Midbrain (tissue), 1 donor: ENCODE data around the gene ZDHHC7.
"Not testable (repeated sequence)": the region's sequence is repeated elsewhere in the genome, so short reads cannot be mapped to it uniquely, and the experiment has no call there.

Experiments
- DNase-seq: peaks from one replicate; lab custom pipeline; 2025; lab: John Stamatoyannopoulos, UW

Gene ZDHHC7

GRCh38 chr16:85042606-85043005 is 31.3 kb upstream of the ZDHHC7 start:
- no peak for DNase-seq

DNA sequence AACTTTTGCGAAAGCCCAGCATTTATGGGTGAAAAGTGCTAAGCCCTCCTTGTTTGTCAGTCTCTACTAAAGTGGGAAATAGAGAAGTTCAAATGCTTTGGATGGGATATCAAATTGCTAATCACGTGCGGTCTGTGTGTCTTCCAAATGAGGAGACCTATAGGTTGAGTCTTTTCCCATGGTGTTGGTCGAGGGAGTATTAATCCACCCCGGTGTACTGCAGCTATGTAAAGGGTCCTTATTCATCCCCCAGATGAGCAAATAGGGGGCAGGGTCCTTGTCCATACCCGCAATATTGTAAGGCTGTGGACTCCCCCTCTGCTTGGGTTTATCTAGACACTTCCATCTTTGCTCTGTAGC is 30.8 kb upstream of the ZDHHC7 start:
- no peak for DNase-seq

DNA sequence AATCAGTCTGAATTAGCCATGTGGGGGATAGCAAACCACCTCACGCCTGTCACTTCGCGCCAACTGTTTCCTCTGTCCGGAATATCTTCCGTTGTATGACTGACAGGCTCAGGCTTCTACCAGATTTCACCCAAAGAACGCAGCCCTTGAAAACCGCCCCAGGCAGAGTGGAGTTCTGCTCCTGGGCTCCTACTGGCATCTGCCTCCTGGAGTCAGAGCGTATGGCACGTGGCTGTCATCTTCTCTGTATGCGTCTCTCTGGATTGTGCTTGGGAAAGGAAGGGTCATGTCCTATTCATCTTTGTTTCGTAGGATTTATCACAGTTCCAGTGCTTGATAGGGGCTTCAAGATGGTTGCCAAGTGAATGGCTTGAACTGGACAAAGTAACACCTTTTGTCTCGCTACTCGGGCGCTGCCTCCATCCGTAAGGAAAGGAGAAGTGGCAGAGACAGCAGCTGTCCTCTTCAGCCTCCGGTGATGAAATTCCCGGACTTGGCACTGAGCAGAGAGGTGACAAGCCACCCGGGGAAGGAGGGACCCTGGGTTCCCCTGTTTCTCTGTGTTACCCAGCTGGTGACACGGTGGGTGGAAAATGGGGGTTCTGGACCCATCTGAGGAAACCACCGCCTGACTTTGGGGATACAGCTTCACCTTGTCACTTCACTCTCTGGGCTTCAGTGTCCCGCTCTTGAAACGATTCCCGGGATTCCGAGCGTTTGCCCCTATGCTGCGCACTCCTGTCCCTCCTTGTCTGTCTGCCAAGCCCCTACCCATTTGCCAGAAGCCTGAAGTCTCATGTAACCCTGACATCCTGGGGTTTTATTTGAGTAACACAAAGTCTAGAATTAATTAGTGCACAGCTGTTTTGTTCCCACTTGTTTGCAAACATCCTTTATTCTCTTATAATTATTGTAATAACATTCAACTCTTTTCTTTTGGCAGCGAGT is 30.2 kb upstream of the ZDHHC7 start:
- DNase-seq: no peak

- no peak for DNase-seq
Observed at GRCh38 chr16:85040685-85041084, 29.4 kb upstream of the ZDHHC7 start.

DNA sequence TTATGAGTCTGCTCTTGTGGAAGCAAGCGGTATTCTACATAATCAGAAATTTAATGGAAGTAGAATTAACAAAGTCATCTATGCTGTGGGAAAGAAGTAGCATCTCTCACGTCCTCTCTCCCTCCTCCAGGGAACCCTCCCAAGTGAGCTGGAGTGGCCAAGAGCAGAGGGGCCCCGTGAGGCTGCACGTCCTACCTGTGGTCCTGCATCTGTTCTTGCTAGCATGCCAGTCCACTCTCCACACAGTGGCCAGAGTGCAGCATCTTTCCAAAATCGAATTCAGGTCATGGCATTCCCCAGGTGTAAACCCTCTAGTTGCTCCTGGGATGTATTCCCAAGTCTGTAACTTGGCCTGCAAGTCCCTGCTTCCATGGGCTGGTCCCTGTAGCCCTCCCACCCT is 26.4 kb upstream of the ZDHHC7 start:
- DNase-seq: no peak

- DNase-seq: no peak
Observed at GRCh38 chr16:85037050-85037410, 25.7 kb upstream of the ZDHHC7 start.

DNA sequence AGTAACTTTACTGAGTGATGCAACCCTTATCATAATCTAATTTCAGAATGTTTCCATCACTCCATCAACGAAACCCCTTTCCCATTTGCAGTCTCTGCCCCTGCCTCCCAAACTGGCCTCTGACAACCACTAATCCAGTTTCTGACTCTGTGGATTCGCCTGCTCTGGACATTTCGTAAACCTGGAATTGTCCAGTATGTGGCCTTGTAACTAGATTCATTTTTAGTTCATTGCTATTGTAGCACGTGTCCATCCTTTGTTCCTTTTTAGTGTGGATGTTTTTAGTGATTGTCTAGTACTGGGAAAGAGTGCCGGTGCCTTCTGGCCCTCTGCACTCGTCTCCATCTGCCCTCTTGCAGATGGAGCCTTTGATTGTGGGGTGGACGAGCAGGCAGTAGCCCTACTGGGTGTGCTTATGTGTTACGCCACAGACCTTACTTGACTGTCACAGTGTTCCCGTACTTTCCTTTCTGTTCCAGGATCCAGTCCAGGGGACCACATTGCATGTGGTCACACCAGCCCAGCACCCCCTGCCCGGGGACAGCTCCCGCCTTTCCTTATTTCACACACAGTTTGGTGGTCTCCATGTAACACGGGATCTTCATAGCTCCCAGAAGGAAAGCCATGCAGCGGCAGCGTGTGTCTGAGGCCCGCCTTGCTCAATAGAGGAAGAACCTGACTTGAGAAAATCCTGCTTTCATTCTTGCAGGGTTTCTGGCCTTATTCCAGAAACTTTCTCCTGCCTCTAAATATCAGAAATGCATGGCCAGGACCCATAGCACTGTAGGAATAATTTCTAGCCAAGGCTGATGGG is 25.1 kb upstream of the ZDHHC7 start:
- no peak for DNase-seq

DNA sequence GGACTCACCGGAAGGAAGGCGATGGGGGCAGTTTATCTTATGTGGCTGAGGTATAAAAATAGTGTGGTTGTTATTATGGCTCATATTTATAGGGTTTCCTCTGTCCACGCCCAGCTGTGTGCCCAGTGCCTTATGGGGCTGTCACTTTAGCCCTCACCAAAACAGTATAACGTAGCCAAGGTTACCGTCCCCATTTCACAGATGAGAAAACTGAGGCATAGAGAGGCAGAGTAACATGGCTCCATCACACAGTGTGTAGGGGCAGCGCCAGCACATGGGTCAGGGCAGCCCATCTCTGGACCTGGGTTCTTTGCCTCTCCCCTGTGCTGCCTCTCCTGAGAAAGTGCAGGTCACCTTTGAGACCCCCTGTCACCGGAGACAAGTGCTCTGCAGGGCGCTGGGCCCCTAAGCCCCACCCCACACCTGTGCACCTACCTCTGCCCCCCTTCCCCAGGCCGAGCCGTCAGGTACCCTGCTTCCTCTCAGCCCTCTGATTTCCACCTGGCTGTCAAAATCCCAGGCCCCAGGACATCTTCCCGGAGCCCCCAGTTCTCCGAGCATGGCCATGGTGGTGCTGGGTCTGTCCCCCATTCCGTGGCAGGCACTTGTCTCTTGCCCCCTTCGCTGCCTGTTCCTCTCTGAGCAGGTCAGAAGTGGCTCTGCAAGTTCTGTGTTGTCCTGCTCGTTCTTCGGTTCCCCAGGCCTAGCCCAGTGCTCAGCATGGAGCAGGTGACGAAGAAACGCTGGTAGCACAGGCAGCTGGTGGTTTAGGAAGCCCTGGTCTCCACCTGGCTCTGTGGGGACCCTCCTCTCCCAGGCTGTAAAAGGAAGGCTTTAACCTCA is 23.5 kb upstream of the ZDHHC7 start:
- DNase-seq: no peak

GRCh38 chr16:85033171-85033570 is 21.8 kb upstream of the ZDHHC7 start:
- DNase-seq: no peak

DNA sequence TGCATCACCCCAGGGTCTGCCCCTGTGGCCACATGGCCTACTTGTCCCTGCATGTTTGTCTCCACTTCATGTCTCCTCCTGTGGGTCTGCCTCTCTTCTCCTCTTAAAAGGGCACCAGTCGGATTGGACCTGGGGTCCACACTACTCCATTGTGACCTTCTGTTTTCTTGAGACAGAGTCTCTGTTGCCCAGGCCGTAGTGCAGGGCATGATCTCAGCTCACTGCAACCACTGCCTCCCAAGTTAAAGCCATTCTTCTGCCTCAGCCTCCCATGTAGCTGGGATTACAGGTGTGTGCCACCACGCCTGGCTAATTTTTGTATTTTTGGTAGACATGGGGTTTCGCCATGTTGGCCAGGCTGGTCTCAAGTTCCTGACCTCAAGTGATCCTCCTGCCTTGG is 20.9 kb upstream of the ZDHHC7 start:
- DNase-seq: not testable (repeated sequence)

DNA sequence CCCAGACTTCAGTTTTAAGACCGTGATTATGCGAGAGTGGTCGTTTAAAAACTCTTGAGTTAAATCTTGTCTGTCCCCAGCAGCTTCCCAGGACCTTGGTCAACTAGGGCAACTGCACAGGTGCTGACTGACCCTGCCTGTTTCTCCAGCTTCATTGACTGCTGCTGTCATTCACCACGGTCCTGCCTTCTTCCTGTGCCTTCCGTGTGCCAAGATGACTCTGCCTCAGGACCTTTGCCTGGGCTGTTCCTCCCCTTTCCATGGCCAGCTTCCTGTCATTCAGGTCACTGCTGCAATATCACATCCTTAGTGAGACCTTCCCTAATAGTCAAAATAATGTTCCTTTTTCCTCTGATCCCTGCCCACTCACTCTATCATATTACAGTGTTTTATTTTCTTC is 20.1 kb upstream of the ZDHHC7 start:
- DNase-seq: no peak

- DNase-seq: no peak
Observed at GRCh38 chr16:85029981-85030401, 18.7 kb upstream of the ZDHHC7 start.

GRCh38 chr16:85029408-85029784 is 18.1 kb upstream of the ZDHHC7 start:
- no peak for DNase-seq

DNA sequence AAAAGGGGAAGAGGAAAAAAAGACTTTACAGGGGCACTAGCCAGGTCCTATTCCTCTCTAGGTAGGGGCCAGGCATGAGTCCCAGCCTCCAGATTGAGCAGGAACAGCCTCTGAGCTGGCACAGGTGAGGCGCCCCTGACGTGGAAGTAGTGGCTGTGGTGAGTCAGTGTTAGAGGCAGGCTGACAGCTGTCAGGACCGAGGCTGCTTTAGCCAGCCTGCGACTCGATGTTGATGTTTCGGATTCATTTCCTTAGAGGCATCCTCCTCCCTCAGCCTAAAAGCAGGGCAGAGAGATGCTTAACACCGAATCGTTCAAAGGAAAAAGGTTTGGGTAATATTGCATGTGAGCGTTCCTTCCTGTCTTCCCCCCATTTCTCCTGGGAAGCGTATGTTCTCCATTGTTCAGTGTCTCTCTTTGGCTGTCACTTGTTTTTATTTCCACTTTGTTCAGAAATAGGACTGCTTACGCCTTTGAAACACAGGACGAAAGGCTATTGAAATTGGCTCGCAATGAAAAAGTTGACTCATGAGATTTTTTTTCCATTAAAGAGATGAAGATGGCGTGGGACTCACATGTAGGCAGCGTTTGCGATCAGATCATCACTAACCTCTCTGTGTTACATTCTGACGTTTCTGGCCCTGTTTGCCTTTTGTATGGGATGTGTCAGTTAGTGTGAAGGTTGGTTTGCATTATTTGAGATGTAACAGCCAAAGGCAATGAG is 17.5 kb upstream of the ZDHHC7 start:
- DNase-seq: no peak

- no peak for DNase-seq
Observed at GRCh38 chr16:85027958-85028684, 16.8 kb upstream of the ZDHHC7 start.

GRCh38 chr16:85027349-85027957 is 16.1 kb upstream of the ZDHHC7 start, which contains the start of gene KIAA0513:
Gene KIAA0513 (plus strand): TSS chr16:85027795. CDS start chr16:85067072, 39,277 bp downstream.
- DNase-seq: peak; percentile 97

GRCh38 chr16:85026703-85027102 is 15.4 kb upstream of the ZDHHC7 start:
- no peak for DNase-seq

GRCh38 chr16:85025781-85026653 is 14.7 kb upstream of the ZDHHC7 start:
- DNase-seq: no peak

DNA sequence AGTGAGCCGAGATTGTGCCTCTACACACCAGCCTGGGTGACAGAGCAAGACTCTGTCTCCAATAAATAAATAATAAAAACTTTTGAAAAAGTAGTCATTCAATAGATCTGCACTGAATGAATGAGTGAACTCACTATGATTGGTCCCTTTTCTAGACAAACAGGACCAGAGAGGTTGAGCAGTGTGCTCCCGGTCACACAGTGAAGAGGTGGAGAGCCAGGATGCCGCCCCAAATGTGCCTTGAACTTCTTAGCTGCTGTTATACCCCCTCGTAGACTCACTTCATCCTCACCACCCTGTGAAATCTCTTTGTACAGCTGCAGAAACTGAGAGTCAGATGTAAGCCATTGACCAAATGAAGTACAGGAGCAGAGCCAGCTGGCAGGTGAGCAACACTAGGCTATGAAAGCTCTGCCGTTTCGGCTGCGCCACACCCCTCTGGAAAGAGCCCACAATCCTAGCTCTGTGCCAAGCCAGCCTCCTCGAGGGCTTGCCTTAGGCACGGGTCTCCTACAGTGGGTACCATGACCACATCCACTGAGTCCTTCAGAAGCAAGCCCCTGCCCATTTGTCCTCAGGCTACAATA is 8.4 kb upstream of the ZDHHC7 start:
- no peak for DNase-seq
